Tibial artery (tissue), 4 donors: ENCODE measurements around the gene TMCC1.
"Not testable (repeated sequence)": the region's sequence is repeated elsewhere in the genome, so short reads cannot be mapped to it uniquely, and the experiment has no call there.

Source experiments
- DNase-seq, 2 donors: peaks; one replicate each; pipeline ENCODE4 v3.0.0-alpha.2; 2019
- H3K27ac ChIP-seq, 2 donors: fragments of 200-600 bp; sonication (generic) in 1 of 2; 1 replicate in 1 of 2; 2 replicates in 1 of 2; pipeline ENCODE4 v1.5.1; 2018 to 2019; ENCODE audit warnings: mild to moderate bottlenecking in 1 of 2
- H3K27me3 ChIP-seq, 2 donors: fragments of 200-600 bp; sonication (generic) in 1 of 2; one replicate each; pipeline versions ENCODE4 v1.5.1 to v1.6.0; 2016 to 2019
- H3K36me3 ChIP-seq, 3 donors: fragments of 200-600 bp; sonication (generic) in 2 of 3; one replicate each; pipeline ENCODE4 v1.5.1; 2016 to 2019; ENCODE audit warnings: mild to moderate bottlenecking in 2 of 3
- H3K4me1 ChIP-seq, 4 donors: fragments of 200-600 bp; sonication (generic) in 2 of 4; 1 replicate in 3 of 4; 2 replicates in 1 of 4; pipeline ENCODE4 v1.5.1; 2016 to 2019
- H3K4me3 ChIP-seq, 2 donors: fragments of 200-600 bp; sonication (generic) in 1 of 2; 1 replicate in 1 of 2; 2 replicates in 1 of 2; pipeline ENCODE4 v1.5.1; 2018 to 2019; ENCODE audit warnings: mild to moderate bottlenecking in 2 of 2
- H3K9me3 ChIP-seq, 3 donors: fragments of 200-600 bp; sonication (generic) in 1 of 3; one replicate each; pipeline ENCODE4 v1.5.1; 2016 to 2019
- intact Hi-C: fragments of 100-400 bp; cut with DNase I; formaldehyde crosslinking; loops from one replicate; pipeline ENCODE4 v1.15.0; 2023; ENCODE audit warnings: low total_unique reads
- TF ChIP-seq, protein P1 (sequence below), 2 experiments: fragments of 200-600 bp in 1 of 2; fragments of 450-650 bp in 1 of 2; IDR thresholded peaks; one replicate each; pipeline ENCODE4 v1.5.1; 2017 to 2019; ENCODE audit warnings: antibody characterized with exemption in 2 of 2, mild to moderate bottlenecking in 1 of 2, moderate library complexity in 1 of 2

TMCC1 gene

DNA sequence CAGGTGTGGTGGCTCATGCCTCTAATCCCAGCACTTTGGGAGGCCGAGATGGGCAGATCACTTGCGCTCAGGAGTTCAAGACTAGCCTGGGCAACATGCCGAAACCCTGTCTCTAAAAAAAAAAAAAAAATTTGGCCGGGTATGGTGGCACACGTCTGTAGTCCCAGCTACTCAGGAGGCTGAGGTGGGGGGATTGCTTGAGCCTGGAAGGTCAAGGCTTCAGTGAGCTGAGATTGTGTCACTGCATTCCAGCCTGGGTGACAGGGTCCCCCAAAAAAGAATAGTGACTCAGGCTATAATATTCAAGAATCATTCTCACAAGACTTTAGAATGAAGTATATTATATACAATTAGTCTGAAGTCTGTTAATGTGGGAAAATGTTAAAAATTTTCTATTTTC lies 216.5 kb downstream of the TMCC1 start:
- intact Hi-C loops = no loop called here
- Histone ChIP-seq H3K4me1 (no peaks in the 10 kb centered on the region), H3K36me3 (no peaks in the 10 kb centered on the region)

DNA sequence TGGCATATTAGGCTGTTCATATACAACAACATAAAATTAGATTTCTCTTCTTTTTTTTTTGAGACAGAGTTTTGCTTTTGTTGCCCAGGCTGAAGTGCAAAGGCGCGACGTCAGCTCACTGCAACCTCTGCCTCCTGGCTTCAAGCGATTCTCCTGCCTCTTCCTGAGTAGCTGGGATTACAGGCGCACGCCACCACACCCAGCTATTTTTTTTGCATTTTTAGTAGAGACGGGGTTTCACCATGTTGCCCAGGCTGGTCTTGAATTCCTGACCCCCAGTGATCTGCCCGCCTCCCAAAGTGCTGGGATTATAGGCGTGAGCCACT lies 218.8 kb downstream of the TMCC1 start:
- DNase-seq, H3K4me1 ChIP-seq, H3K27ac ChIP-seq, H3K9me3 ChIP-seq, intact Hi-C loops, H3K27me3 ChIP-seq, H3K4me3 ChIP-seq: not testable (repeated sequence)
- H3K36me3 ChIP-seq = peaks cover 8 to 13% (median 12%) of the 10 kb centered on the region in 3 donors

More for the DNA sequence above, 216.5 kb downstream of the TMCC1 start:
- H3K27me3 ChIP-seq = no peaks in the 10 kb centered on the region
- H3K27ac ChIP-seq = no peak overlapping the region
- no peak for DNase-seq
- no peak overlapping the region for H3K4me3 ChIP-seq
- TF ChIP-seq, protein P1, sequence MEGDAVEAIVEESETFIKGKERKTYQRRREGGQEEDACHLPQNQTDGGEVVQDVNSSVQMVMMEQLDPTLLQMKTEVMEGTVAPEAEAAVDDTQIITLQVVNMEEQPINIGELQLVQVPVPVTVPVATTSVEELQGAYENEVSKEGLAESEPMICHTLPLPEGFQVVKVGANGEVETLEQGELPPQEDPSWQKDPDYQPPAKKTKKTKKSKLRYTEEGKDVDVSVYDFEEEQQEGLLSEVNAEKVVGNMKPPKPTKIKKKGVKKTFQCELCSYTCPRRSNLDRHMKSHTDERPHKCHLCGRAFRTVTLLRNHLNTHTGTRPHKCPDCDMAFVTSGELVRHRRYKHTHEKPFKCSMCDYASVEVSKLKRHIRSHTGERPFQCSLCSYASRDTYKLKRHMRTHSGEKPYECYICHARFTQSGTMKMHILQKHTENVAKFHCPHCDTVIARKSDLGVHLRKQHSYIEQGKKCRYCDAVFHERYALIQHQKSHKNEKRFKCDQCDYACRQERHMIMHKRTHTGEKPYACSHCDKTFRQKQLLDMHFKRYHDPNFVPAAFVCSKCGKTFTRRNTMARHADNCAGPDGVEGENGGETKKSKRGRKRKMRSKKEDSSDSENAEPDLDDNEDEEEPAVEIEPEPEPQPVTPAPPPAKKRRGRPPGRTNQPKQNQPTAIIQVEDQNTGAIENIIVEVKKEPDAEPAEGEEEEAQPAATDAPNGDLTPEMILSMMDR (IDR thresholded peaks at IDR 0.05) = no peak
- H3K9me3 ChIP-seq = no peaks in the 10 kb centered on the region

DNA sequence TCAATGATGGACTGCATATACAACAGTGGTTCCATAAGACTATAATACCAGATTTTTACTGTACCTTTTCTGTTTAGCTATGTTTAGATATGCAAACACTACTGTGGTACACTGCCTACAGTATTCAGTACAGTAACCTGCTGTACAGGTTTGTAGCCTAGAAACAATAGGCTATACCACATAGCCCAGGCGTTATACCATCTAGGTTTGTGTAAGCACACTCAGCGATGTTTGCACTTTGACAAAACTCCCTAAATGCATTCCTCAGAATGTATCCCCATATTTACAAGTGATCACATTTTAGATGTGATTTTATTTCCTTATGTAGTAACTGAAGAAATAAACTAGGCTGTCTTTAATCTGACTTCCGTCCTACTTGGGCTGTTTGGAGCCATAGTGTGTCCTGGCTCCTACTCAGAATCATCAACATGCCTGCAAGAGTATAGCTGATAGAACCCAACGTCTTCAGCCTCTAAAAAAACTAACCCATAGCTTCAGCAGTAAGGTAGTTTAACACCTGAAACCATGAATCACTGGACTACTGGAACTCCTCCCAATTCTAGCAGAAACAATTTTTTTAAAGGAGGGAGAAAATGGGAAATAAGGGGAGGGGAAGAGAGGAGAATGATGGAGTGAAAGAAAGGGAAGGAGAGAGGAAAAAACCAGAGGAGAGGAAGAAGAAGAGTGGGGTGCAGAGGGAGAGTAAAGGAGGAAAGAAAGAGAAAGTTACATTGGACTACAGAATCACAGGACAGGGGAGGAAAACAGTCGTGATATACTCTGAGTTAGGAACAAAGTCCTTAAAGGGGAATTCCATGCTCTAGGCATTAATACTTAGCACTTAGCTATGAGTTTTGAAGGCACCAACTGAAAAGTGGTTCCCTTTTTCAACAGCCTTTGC lies 219.4 kb downstream of the TMCC1 start:
- TF ChIP-seq, protein P1 (IDR thresholded peaks at IDR 0.05) = no peak
- Histone ChIP-seq H3K4me1 (no peaks in the 10 kb centered on the region), H3K4me3 (no peak overlapping the region), H3K27me3 (no peaks in the 10 kb centered on the region), H3K9me3 (no peaks in the 10 kb centered on the region), H3K27ac (no peak overlapping the region), H3K36me3 (peaks cover 8 to 16% (median 12%) of the 10 kb centered on the region in 3 donors)
- no peak for DNase-seq
- intact Hi-C loops = no loop called here

DNA sequence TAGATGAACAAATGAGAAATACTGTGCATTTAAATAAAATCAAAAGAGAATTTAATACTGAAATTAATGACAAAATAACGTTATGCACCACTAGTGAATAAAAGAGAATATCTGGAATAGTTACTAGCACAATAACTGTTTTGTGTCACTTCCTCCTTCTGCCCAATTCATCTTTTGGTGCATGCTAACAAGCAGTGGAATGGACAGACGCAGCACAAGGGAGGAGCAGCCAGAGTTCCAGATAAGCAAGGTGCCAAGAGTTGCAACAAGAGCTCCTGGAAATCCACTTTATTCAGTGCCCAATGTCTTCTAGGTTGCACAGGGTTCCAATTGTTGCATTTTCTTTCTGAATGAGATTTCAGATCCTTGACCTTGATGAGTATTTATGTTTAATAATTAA lies 220.5 kb downstream of the TMCC1 start:
- Histone ChIP-seq H3K36me3 (peaks cover 8 to 16% (median 12%) of the 10 kb centered on the region in 3 donors), H3K27ac (no peak overlapping the region), H3K9me3 (no peaks in the 10 kb centered on the region), H3K4me3 (no peak overlapping the region), H3K4me1 (no peaks in the 10 kb centered on the region), H3K27me3 (no peaks in the 10 kb centered on the region)
- DNase-seq = no peak
- intact Hi-C loops = no loop called here
- TF ChIP-seq, protein P1 (IDR thresholded peaks at IDR 0.05) = no peak

DNA sequence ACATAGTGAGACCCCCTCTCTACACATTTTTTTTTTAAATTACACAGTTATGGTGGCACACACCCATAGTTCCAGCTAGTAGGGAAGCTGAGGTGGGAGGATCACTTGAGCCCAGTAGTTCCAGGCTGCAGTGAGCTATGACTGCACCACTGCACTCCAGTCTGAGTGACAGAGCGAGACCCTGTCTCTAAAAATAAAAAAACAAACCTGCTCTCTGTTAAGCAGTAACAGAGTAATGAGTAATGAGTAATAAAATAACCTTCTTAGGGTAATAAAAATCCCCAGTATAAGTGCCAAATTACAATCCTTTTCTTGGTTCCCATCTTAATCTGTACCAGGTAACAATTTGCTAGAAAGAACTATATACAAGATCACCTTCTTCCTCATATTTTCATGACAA lies 221.1 kb downstream of the TMCC1 start:
- Histone ChIP-seq H3K27me3 (no peaks in the 10 kb centered on the region), H3K27ac (no peak overlapping the region), H3K4me1 (no peaks in the 10 kb centered on the region), H3K4me3 (no peak overlapping the region), H3K9me3 (no peaks in the 10 kb centered on the region), H3K36me3 (peaks cover 8 to 16% (median 12%) of the 10 kb centered on the region in 3 donors)
- TF ChIP-seq, protein P1 (IDR thresholded peaks at IDR 0.05) = no peak
- no peak for DNase-seq
- intact Hi-C loops = no loop called here

DNA sequence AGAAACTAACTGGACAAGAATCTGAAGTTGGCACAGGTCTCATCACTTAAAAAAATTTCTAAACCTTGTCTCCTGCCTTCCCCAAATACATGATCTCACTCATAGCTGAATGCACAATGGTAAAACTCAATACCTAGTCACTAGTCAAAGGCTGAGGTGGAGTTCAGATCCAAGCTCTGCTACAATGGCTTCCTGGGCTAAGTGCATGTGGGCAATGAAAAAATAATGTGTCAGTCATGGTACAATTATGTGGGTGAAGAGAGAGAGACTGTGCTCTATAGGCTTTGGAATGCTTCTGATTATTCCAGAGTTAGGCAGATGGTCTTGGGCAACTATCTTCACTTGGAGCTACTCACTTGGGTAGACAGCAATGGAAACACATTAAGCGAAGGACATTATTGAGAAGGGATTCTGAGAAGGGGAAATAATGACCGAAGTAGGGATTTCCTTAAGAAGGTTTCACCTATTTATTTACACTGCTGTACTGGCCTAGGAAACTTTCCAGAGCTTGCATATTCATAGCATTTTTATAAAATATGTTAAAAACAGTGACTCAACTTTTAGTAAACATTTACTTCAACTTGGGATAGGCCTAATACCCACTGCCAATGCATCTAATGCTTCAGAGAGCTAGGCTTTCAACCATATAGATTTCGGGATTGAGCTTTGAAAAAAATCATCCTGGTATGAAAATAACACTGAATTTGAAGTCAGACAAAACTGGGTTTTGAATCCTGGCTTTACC lies 228.3 kb downstream of the TMCC1 start:
- Histone ChIP-seq H3K27ac (no peak overlapping the region), H3K36me3 (peaks cover 5 to 7% (median 5%) of the 10 kb centered on the region in 3 donors), H3K27me3 (no peaks in the 10 kb centered on the region), H3K9me3 (no peaks in the 10 kb centered on the region), H3K4me1 (peaks cover 0 to 39% (median 29%) of the 10 kb centered on the region in 4 donors), H3K4me3 (no peak overlapping the region)
- intact Hi-C loops = no loop called here
- TF ChIP-seq, protein P1 (IDR thresholded peaks at IDR 0.05) = no peak
- DNase-seq = no peak
